Psoas muscle (tissue), 8 donors: ENCODE measurements around the gene KREMEN2. TPM values are rescaled to one million over a fixed set of nuclear protein-coding genes. Genes with fewer than 3 reads are reported as not detected.

Experiments
- ATAC-seq, 4 donors: fragments of 200-7000 bp; cut with Tn5 transposase; one replicate each; pipeline ENCODE4 v1.9.1; 2020; ENCODE audit warnings: moderate library complexity in 3 of 4, mild to moderate bottlenecking in 2 of 4
- DNase-seq, 2 donors: peaks; one replicate each; pipeline ENCODE4 v3.0.0-alpha.2; 2020
- H3K27ac ChIP-seq: fragments of 200-600 bp; one replicate; pipeline ENCODE4 v1.8.0; 2022
- H3K27me3 ChIP-seq, 3 donors: fragments of 200-600 bp in 1 of 3; one replicate each; pipeline versions ENCODE4 v1.6.1 to v1.8.0; 2013 to 2022; ENCODE audit warnings: low read length in 2 of 3, mild to moderate bottlenecking in 2 of 3, moderate library complexity in 1 of 3; ENCODE audit not compliant: insufficient read depth in 3 of 3
- H3K36me3 ChIP-seq, 2 donors: fragments of 200-600 bp in 1 of 2; one replicate each; pipeline versions ENCODE4 v1.6.1 to v1.8.0; 2013 to 2022; ENCODE audit warnings: low read depth in 1 of 2, mild to moderate bottlenecking in 1 of 2, moderate library complexity in 1 of 2; ENCODE audit not compliant: insufficient read depth in 1 of 2
- H3K4me1 ChIP-seq: fragments of 200-600 bp; one replicate; pipeline ENCODE4 v1.8.0; 2022
- H3K4me3 ChIP-seq: fragments of 200-600 bp; one replicate; pipeline ENCODE4 v1.8.0; 2022; ENCODE audit warnings: mild to moderate bottlenecking
- H3K9me3 ChIP-seq: fragments of 200-600 bp; one replicate; pipeline ENCODE4 v1.8.0; 2022
- WGBS, 3 donors: extraction: QIAGEN DNeasy Blood & Tissue Kit; methylation state at CpG; one replicate each; pipeline versions ENCODE4 v1.1.6 to v1.1.7; 2013; 5-methylcytosine and 5-hydroxymethylcytosine counted together
- intact Hi-C, 2 donors: fragments of 100-400 bp; cut with DNase I; formaldehyde crosslinking; loops; one replicate each; pipeline versions ENCODE4 v1.11.0 to v1.14.2; 2022
- polyA plus RNA-seq, 3 donors: library from polyadenylated mRNA; stranded (reverse); fragments of 200-250 nt; gene quantifications; one replicate each; pipeline ENCODE4 v1.2.3, GENCODE V29; 2013
- total RNA-seq, 4 donors: library from RNA; stranded (reverse); fragmentation: NEBNext Ultra II Directional in 2 of 4; extraction: Animal tissue kit (Norgen Biotek cat#: 25700) in 2 of 4; gene quantifications; one replicate each; pipeline versions ENCODE4 v1.2.1 to v1.2.4, GENCODE V29; 2021 to 2023
- TF ChIP-seq, protein P1 (sequence below): fragments of 200-600 bp; IDR thresholded peaks from one replicate; pipeline ENCODE4 v1.8.0; 2022; ENCODE audit warnings: antibody characterized with exemption
- donor health status: healthy with polysubstance abuse.
- donor health status: DM: no; HTN: no; CAD: no; lungs with moderate emphysema.
- donor health status: Bipolar disorder and iron deficiency.
- donor health status: healthy.
- donor health status: DM: yes; HTN: yes; CAD: no.
- donor health status: DM: no; HTN: no; CAD: no.
- donor health status: DM: no; HTN: no; CAD: no.
- donor health status: DM: yes; HTN: yes; CAD: no.

The KREMEN2 gene
- total and polyA plus RNA-seq, 7 donors = 0.01 to 0.04 TPM; not detected in 5

DNA sequence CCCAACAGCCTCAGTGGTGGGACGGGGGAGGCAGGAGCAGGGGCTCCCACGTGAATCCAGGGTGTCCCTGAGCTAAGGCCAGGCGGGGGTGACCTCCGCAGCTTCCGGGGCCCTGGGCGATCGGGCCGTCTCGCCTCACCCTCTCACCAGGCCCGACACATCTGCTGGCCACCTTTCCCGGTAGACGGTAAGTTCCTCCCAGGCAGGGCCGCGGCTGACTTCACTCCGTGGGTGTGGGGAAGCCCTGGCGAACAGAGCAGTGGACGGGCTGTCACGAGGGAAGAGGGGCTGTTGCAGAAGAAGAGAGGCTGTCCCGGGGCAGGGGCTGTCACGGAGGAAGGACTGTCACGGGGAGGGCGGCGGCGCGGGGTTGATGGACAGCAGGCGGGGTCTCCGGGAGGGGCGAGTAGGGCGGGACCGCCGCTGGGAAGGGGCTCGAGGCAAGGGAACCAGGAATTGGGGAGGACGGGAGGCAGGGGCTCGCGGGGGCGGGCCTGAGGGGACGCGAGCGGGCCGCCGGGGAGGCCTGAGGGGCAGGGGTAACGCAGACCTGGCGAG, 15.7 kb downstream of the KREMEN2 start:
- Histone ChIP-seq H3K27ac (no peak overlapping the region), H3K4me1 (peaks cover 9% of the 10 kb centered on the region), H3K27me3 (peaks cover 0 to 6% (median 2%) of the 10 kb centered on the region in 3 donors), H3K9me3 (no peaks in the 10 kb centered on the region), H3K36me3 (no peaks in the 10 kb centered on the region), H3K4me3 (peak overlapping the region; percentile 89)
- TF ChIP-seq, protein P1, sequence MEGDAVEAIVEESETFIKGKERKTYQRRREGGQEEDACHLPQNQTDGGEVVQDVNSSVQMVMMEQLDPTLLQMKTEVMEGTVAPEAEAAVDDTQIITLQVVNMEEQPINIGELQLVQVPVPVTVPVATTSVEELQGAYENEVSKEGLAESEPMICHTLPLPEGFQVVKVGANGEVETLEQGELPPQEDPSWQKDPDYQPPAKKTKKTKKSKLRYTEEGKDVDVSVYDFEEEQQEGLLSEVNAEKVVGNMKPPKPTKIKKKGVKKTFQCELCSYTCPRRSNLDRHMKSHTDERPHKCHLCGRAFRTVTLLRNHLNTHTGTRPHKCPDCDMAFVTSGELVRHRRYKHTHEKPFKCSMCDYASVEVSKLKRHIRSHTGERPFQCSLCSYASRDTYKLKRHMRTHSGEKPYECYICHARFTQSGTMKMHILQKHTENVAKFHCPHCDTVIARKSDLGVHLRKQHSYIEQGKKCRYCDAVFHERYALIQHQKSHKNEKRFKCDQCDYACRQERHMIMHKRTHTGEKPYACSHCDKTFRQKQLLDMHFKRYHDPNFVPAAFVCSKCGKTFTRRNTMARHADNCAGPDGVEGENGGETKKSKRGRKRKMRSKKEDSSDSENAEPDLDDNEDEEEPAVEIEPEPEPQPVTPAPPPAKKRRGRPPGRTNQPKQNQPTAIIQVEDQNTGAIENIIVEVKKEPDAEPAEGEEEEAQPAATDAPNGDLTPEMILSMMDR = no peak
- WGBS, 3 donors = 6 to 11% (median 9%) methylated on average over 34 to 43 of the region's 43 CpGs
- no peak for DNase-seq
- ATAC-seq = no peak
- intact Hi-C loops = no loop called here

DNA sequence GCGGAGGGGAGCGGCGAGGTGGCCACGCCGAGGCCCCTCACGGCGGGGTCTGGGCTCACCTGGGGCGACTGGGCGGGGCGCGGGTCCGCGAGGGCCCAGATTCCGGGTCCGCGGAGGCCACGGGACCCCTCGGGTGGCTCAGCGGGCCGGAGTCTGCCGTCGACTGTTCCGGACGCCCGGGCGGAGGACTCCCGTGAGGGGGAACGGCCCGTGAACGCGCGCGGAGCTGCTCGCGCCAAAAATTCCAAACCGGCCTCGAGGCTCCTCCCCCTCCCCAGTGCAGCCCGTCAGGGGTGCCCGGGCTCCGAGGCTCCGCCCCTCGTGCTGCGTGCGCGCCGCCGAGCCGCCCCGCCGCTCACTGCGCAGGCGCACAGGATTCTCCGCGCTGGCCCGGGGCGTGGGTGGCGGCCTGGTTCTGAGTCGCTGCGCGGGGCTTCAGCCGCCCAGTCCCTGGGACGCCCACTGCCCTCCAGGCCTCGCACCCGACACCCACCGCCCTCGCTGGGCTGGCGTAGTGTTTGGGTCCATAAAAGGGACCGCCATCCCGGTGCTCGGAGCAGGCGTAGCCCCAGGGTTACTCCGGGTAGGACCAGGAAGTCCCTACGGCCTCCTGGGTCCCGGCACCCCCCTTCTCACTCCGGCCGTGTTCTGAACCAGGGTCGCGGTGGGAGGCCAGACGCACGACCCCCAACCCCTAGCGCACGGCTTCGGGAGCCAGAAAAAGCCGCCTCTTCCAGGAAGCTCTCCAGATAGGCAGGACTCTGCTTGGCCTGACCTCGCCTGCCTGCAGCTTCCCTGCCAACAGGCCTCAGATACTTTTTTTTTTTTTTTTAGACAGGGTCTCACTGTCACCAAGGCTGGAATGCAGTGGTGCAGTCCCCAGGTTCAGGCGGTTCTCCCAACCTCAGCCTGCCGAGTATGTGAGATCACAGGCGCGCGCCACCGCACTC, 16.4 kb downstream of the KREMEN2 start, which contains the start of gene PKMYT1:
Gene PKMYT1 (minus strand): TSS at position 220 of the 950 bp plus-strand sequence. CDS start 789 bp downstream, outside the sequence.
- peak; percentile 93 to 96 for DNase-seq
- Histone ChIP-seq H3K9me3 (no peaks in the 10 kb centered on the region), H3K4me1 (peaks cover 16% of the 10 kb centered on the region), H3K4me3 (peak within 1 kb of the TSS; percentile 89), H3K27ac (peak within 1 kb of the TSS; percentile 88), H3K36me3 (no peaks in the 10 kb centered on the region), H3K27me3 (peaks cover 0 to 6% (median 2%) of the 10 kb centered on the region in 3 donors)
- intact Hi-C loops = no loop called here
- WGBS, 3 donors = 6 to 10% (median 9%) methylated on average over 56 to 91 of the region's 91 CpGs
- TF ChIP-seq, protein P1 = no peak
- peak; percentile 93 to 96 (median 95) for ATAC-seq

- H3K27me3 ChIP-seq = peaks cover 0 to 6% (median 2%) of the 10 kb centered on the region in 3 donors
- H3K4me3 ChIP-seq = peak overlapping the region; percentile 89
- H3K36me3 ChIP-seq = no peaks in the 10 kb centered on the region
- 57 to 61% (median 60%) methylated on average over 31 to 33 of the region's 33 CpGs for WGBS, 3 donors
- intact Hi-C loops = no loop called here
- ATAC-seq (no peak), DNase-seq (no peak)
- H3K4me1 ChIP-seq = peaks cover 25% of the 10 kb centered on the region
- H3K9me3 ChIP-seq = no peaks in the 10 kb centered on the region
- H3K27ac ChIP-seq = no peak overlapping the region
- TF ChIP-seq, protein P1 = no peak
Observed at GRCh38 chr16:2981177-2981898, 17.3 kb downstream of the KREMEN2 start.

GRCh38 chr16:2981899-2982250, 17.8 kb downstream of the KREMEN2 start:
- H3K9me3 ChIP-seq = no peaks in the 10 kb centered on the region
- H3K27me3 ChIP-seq = peaks cover 0 to 6% (median 0%) of the 10 kb centered on the region in 3 donors
- H3K4me3 ChIP-seq = no peak overlapping the region
- intact Hi-C loops = no loop called here
- no peaks in the 10 kb centered on the region for H3K36me3 ChIP-seq
- H3K27ac ChIP-seq = no peak overlapping the region
- 78 to 79% (median 78%) methylated on average over 4 of the region's 4 CpGs for WGBS, 3 donors
- TF ChIP-seq, protein P1 = no peak
- ATAC-seq (no peak), DNase-seq (no peak)
- H3K4me1 ChIP-seq = peaks cover 28% of the 10 kb centered on the region
